IPS-NIHi7 (cell line): ENCODE measurements around the gene SERTAD3.
"Not testable (repeated sequence)": the region's sequence is repeated elsewhere in the genome, so short reads cannot be mapped to it uniquely, and the experiment has no call there.

Source experiments
- DNase-seq: peaks from one replicate; pipeline ENCODE4 v3.0.0; 2012; ENCODE audit warnings: mixed read lengths; ENCODE audit errors: extremely low spot score

Gene SERTAD3

DNA sequence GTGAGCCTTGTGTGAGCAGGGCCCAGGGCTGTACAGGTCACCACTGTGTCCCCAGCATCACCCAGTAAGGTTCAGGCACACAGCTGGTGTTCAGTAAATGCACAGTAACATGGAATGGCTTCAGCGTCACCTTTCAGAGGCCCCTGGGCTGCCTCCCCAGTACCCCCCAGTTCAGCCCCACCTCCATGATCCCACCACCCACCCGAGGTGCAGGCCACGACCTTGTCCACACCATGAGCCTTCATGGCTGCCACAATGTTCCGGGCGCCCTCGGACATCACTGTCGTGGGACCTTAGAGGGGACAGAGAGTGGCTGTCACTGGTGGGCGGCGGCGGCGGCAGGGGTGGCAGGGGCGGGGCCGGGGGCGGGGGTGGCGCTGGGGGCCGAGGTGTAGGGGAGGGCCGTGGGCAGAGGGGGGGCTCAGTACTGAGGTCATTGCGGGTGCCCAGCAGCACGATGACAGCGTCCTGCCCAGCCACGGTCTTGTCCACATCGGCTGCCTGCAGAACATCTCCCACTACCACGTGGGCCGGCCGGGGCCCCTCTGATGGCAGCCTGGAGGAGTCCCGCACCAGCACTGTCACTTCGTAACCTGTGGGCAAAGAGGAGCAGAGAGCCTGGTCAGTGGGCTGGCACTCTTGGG is 13.9 kb upstream of the SERTAD3 start:
- no peak for DNase-seq

GRCh38 chr19:40457048-40457447 is 12.9 kb upstream of the SERTAD3 start:
- DNase-seq = no peak

DNA sequence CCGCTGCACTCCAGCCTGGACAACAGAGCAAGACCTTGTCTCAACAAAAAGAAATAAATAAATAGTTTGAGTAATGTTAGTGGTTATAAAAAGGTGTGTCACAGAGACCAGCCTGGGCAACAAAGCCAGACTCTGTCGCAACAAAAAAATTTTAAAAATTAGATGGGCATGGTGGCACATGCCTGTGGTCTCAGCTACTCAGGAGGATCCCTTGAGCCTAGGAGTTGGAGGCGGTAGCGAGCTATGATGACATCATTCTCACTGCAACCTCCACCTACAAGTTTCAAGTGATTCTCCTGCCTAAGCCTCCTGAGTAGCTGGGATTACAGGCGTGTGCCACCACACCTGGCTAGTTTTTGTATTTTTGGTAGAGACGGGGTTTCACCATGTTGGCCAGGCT is 9.8 kb upstream of the SERTAD3 start:
- not testable (repeated sequence) for DNase-seq

DNA sequence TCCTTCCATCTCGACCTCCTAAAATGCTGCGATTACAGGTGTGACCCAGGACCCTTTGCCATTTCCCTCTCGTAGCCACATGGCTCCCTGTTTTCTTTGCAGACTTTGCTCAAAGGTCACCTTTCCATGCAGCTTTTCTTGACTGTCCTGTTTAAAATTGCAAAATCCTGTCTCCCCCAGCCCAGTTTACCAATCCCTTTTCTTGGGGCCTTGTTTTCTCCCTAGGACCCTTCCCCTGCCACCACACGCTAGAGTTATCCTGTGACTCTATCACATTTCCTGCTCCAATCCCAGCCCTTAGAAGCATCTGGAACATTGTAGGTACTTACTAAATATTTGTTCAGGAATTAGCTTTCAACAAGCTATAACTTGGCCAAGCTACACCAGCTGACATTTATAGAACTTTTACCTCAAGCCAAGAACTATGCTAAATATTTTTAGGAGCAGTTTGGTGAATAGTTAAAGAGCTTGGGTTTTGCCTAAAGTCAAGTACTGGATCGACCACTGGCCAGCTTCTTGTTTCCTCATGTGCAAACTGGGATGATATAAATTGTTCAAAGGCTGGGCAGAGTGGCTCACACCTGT is 9.1 kb upstream of the SERTAD3 start:
- DNase-seq = no peak

GRCh38 chr19:40452016-40452415 is 7.9 kb upstream of the SERTAD3 start:
- DNase-seq = no peak

- DNase-seq = no peak
Measured at GRCh38 chr19:40450664-40451063, 6.5 kb upstream of the SERTAD3 start.

DNA sequence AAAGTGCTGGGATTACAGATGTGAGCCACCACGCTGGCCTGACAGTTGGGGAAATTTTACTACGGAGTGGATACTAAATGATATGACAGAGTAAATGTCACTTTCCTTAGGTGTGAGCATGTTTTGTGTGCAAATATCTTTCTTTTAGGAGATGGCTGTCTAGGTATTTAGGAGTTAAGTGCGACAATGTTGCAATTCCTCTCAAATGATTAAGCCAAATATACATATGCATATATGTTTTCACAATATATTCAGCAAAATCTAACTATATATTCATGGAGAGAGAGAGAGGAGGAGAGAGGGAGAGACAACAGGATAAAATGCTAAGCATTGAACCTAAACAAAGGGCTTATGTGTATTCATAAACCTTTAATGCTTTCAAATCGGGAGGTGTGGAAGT is 5.4 kb upstream of the SERTAD3 start:
- no peak for DNase-seq

GRCh38 chr19:40446263-40446784 is 2.2 kb upstream of the SERTAD3 start:
- no peak for DNase-seq

DNA sequence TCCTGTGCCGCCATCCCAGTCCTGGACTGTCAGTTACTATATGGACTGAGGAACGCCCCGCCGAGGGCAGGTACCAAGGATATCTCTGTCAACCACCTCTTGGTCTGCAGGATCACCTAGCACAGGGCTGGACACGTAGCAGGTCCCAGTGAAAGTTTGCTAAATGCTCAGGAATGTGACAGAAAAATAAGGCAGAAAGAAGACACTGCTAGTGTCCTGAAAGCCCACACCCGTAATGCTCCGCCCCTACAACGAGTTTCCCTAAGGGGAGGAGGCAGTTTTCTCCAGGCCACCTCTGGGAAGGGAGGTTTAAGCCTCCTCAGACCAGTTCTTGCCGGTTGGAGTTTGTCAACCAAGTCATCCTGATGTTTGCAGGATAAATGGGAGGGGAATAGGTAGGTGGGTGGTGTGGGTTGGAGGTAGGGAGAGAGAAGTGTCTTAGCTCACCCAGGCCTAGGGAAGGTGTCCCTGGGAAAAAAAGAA is 1.7 kb upstream of the SERTAD3 start:
- peak; percentile 63 for DNase-seq

DNA sequence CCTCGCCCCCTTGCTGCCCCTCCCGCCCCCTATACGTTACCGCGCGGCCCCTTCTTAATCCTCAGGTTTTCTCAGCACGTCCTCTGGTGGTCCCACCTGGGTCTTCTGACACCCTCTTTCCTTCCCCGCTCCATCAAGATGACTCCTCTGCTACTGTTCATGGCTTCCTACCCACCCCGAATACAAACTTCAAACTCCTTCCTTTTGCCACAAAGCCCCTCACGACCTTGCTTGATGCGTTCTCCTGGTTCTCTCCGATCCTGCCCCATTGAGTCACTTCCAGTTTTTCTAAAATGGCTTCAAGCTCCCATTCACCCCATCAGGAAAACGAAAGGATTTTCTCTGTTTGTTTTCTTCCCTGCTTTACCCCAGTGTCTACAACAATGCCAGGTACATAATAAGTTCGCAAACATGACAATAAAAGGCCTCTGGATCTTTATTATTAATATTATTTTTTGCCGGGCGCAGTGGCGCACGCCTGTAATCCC is 734 bp upstream of the SERTAD3 start:
- DNase-seq = no peak

DNA sequence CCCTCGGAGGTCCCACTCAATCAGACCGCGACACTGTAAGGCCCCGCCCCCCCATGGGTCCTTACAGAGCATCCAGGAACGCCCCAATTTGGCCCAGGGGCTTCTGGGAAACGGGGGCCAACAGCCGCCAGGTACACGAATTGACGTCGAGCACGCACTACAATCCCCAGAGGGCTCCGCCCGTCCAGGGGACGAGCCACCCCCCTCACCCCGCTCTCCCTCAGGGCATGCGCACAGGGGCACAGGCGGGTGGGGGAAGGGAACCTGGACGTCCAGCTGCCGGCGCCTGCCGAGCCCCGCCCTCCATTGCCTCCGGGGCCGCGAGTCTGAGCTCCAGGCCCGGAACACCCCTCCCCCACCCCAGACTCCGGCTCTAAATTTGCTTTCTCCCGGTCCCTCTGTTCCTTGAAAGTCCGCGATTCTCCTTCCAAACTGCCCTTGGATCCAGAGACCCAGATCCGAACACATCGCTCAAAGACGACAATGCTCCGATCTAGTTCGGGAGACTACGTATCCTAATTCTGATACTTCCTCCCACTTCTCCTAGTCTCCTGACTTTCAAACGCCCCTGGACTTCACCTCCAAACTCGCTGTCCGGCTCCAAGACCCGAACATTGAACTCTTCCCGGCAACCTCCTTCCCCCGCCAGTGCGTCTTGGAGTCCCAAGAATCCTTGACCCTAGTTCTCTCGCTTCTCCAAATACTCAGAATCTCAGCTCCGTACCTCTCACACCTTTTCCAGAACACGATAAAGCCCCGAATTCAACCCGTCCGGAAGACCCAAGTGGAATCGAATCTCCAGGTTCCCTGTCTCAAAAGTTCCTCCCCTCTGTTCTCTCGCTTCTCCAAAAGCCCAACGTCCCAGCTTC is 770 bp downstream of the SERTAD3 start:
- peak; percentile 94 for DNase-seq

- DNase-seq = no peak
Measured at GRCh38 chr19:40442328-40443130, 1.6 kb downstream of the SERTAD3 start.

GRCh38 chr19:40441719-40442253 is 2.3 kb downstream of the SERTAD3 start:
- DNase-seq = no peak

- DNase-seq = no peak
Measured at GRCh38 chr19:40438284-40438683, 5.9 kb downstream of the SERTAD3 start.

DNA sequence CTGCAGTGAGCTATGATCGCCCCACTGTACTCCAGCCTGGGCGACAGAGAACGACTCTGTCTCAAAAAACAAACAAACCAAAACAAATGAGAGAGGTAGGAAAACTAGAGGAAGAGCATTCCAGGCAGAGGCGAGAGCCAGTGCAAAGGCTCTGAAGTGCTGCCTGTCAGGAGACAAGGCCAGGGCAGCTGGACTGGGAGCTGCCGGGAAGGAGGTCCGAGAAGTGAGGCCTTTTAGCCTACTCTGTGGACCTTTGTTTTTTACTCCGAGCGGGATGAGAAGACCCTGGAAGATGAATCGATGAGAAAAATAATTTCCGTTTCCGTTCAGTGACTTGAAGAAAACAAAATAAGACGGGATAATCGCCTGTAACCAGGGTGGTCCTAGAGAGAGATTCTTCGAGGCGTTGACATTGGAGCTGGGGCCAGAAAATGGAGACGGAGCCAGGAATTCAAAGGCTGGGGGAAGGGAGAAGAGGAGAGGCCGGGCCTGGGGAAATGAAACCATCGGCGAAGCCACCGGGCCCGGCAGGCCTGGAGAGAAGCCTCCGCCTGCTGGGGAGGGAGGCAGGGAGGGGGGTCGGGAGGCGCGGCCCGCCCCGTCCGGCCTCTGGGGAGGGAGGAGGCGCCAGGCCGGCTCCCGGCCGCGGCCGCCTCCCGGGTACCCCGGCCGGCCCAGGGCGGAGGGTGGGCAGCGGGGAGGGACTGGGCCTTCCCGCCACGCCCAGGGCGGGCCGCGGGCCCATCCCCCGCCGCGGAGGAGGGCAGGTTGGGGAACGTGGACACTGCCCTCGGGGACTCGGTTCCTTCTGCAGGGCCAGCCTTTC is 10.5 kb downstream of the SERTAD3 start:
- peak; percentile 80 for DNase-seq

DNA sequence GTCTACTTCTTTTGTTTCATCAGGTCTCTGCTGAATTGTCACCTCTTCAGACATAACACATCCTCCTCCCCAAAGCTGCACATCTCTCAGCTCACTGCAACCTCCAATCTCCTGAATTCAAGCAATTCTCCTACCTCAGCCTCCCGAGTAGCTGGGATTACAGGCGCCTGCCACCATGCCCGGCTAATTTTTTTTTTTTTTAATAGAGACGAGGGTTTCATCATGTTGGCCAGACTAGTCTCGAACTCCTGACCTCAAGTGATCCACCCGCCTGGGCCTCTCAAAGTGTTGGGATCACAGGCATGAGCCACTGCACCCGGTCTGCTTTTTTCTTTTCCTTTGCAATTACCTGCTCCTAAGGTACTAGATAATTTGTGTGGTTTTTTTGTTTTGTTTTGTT is 11.4 kb downstream of the SERTAD3 start:
- not testable (repeated sequence) for DNase-seq

DNA sequence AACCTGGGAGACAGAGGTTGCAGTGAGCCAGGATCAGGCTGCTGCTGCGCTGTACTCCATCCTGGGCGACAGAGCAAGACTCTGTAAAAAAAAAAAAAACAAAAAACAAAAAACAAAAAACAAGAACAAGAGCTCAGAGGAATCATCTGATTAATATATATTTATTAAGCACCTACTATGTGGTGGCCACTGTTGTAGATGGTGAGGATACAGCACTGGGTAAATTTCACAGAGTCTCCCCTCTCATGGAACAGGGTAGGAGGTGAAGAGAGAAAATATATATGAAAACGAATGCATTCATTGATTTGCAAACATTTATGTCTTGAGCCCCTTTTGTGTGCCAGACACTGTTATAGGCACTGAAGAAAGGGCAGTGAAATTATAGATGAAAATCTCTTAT is 12.4 kb downstream of the SERTAD3 start:
- DNase-seq = no peak

DNA sequence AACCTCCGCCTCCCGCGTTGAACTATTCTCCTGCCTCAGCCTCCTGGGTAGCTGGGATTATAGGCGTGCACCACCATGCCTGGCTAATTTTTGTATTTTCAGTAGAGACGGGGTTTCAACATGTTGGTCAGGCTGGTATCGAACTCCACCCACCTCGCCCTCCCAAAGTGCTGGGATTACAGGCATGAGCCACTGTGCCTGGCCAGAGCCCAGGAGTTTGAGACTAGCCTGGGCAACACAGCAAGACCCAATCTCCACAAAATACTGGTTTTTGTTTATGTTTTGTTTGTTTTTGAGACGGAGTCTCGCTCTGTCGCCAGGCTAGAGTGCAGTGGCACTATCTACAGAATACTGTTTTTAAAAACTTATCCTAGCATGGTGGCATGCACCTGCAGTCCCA is 13.9 kb downstream of the SERTAD3 start:
- DNase-seq = not testable (repeated sequence)

DNA sequence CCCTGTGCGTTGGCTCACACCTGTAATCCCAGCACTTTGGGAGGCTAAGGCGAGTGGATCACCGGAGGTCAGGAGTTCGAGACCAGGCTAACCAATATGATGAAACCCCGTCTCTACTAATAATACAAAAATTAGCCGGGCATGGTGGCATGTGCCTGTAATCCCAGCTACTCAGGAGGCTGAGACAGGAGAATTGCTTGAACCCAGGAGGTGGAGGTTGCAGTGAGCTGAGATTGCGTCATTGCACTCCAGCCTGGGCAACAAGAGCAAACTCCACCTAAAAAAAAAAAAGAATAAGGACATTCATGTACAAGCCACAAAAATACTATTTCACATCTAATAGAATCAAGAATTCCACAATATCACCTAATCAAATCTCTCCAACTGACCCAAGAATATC is 15.9 kb downstream of the SERTAD3 start:
- not testable (repeated sequence) for DNase-seq
